Astrocyte of the spinal cord (primary cell): ENCODE results near the gene PTTG1IP2.
A peak's percentile ranks its signal among the peaks of the same experiment; 100 is the strongest.

Experiments used
- DNase-seq: peaks from one replicate; pipeline ENCODE4 v3.0.0; 2011; ENCODE audit warnings: low read depth, low spot score
- H3K4me3 ChIP-seq: 2 replicates; pipeline ENCODE4 v1.5.1; 2011; ENCODE audit warnings: low read depth, mild to moderate bottlenecking, low read length, moderate library complexity
- CTCF ChIP-seq: IDR thresholded peaks from 2 replicates; pipeline ENCODE4 v1.5.1; 2012; ENCODE audit warnings: low read depth, mild to moderate bottlenecking, low read length, inconsistent platforms
- in situ Hi-C: cut with HindIII; loops from 2 replicates; pipeline ENCODE4 v1.10.0; 2017; ENCODE audit warnings: low sequenced_read_pairs

The PTTG1IP2 gene

GRCh38 chr7:90433221-90433620 is 36.2 kb upstream of the PTTG1IP2 start:
- TF ChIP-seq CTCF: no peak
- DNase-seq: no peak
- in situ Hi-C loops: no loop called here
- no peak overlapping the region for H3K4me3 ChIP-seq

- no peak for DNase-seq
- in situ Hi-C loops: no loop called here
- no peak overlapping the region for H3K4me3 ChIP-seq
- no peak for TF ChIP-seq CTCF
These were observed 23.8 kb upstream of the PTTG1IP2 start for GRCh38 chr7:90445633-90446032.

- DNase-seq: no peak
- no peak for TF ChIP-seq CTCF
- no peak overlapping the region for H3K4me3 ChIP-seq
- in situ Hi-C loops: no loop called here
These were observed 23.1 kb upstream of the PTTG1IP2 start for GRCh38 chr7:90446137-90446899.

- in situ Hi-C loops: no loop called here
- no peak overlapping the region for H3K4me3 ChIP-seq
- no peak for DNase-seq
- no peak for TF ChIP-seq CTCF
These were observed 16.1 kb upstream of the PTTG1IP2 start for GRCh38 chr7:90453259-90453891.

- H3K4me3 ChIP-seq: no peak overlapping the region
- no peak for TF ChIP-seq CTCF
- no peak for DNase-seq
- in situ Hi-C loops: no loop called here
These were observed 15.5 kb upstream of the PTTG1IP2 start for GRCh38 chr7:90453931-90454330.

GRCh38 chr7:90455163-90456030 is 14.0 kb upstream of the PTTG1IP2 start:
- H3K4me3 ChIP-seq: peak overlapping the region; percentile 35
- TF ChIP-seq CTCF: peak; percentile 68
- peak; percentile 67 for DNase-seq
- in situ Hi-C loops: no loop called here
